Stimulated activated naive CD4-positive, alpha-beta T cell treated with Interleukin-2 at 50 U/mL for 16 hours (primary cell): ENCODE results near the gene RAD51B.

Experiments
- DNase-seq: peaks from one replicate; lab custom pipeline; 2025; lab: John Stamatoyannopoulos, UW

The RAD51B gene

DNA sequence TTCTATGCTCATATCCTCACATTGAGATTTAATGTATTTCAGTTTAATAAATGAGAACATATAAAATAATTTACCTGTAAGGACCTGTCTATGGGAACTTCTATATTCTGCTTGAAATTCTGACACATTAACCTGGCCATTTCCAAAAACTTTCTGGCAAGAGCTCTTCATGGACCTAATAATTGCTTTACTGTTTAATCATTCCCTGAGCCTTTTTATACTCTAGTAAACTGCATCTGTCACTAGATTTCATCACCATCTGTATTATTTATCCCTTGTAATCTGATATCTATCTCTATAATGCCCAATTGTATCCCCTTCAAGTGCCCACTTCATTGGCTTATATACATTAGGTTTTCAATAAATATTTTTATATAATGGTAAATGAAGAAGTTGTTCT lies 327.7 kb downstream of the RAD51B start:
- no peak for DNase-seq

DNA sequence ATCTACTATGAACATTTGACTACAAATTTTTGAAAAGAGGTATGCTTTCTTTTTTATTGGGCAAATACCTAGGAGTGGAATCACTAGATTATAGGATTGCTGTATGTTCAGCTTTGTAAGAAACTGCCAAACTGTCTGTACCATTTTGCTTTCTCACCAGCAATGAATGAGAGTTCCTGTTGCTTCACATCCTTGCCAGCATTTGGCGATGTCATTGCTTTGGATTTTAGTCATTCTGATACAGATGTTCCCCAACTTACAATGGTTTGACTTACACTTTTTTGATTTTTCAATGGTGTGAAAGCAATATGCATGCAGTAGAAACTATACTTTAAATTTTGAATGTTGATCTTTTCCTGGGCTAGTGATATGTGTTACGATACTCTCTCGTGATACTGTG lies 328.7 kb downstream of the RAD51B start:
- DNase-seq = no peak

DNA sequence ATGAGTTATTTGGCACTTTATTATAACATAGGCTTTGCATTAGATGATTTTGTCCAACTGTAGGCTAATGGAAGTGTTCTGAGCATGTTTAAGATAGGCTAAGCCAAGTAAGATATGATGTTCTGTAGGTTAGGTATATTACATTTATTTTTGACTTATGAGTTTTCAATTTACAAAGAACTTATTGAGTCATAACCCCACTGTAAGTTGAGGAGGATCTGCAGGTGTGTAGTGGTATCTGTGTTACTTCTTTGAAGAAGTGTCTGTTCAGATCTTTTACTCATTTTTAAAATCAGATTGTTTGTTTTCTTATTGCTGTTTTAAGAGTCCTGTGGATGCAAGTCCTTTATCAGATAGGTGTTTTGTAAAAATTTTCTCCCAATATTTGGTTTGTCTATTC lies 329.2 kb downstream of the RAD51B start:
- DNase-seq = no peak

DNA sequence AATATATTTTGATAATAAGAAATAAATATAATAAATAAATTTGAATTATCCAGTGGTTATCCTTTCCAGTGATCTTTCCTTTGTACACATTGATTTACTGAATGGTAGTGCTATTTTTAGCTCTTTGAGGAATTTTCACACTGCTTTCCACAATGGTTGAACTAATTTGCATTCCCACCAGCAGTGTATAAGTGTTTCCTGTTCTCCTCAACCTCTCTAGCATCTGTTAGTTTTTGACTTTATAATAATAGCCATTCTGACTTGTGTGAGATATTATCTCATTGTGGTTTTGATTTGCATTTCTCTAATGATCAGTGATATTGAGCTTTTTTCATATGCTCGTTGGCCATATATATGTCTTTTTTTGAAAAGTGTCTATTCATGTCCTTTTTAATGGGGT lies 333.7 kb downstream of the RAD51B start:
- DNase-seq = no peak

DNA sequence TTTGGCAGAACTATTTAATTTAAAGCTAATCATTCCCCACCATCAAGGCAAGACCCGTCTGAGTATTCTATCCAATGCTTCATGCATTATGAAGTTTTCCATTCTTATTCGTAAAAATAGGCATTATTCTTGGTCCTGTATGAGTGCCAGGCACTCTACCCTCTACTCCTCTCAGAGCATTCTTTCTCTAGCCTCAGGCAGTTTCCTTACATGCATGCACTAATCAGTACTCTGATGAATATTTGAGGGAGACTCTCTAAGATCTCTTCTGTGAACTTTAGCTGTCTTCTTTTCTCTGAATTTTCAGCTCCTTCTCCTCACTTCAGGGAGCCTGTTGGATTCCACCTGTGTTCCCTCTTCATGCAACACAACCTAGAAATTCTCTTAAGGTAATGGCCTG lies 334.7 kb downstream of the RAD51B start:
- no peak for DNase-seq

DNA sequence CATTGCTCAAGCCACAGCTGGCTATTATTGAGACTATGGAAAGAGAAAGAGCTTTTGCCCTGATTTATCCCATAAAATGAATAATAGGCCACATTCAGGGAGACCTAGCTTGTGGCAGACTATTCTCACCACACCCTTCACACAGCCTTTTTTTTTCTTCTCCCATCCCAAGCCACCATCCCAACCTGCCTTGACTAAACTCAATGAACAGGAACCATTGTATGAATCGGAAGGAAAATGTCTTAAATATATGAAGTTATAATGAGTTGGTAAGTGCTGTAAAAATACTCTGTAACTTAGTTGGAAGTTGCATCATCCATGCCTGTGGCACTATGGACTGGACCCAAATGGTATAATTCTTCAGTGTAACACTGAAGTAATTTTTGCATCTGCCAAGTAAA lies 338.4 kb downstream of the RAD51B start:
- no peak for DNase-seq

DNA sequence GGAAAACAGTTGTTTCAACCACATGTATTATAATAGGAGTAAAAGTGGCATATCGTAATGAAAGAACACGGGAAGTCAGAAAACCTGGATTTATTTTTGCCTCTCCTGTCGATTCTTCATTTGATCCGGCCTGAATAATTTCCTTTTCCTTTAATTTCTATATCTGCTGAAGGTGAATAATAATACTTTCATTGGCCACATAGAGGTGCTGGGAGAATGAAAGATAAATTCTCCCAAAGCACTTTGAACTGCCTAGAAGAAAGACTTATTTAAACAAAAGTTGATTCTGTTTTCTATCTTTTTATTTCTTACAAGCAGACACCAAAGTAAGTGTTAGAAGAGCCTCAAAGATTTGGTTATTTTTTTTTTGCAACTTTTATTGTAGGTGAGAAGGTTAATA lies 339.1 kb downstream of the RAD51B start:
- DNase-seq = no peak

DNA sequence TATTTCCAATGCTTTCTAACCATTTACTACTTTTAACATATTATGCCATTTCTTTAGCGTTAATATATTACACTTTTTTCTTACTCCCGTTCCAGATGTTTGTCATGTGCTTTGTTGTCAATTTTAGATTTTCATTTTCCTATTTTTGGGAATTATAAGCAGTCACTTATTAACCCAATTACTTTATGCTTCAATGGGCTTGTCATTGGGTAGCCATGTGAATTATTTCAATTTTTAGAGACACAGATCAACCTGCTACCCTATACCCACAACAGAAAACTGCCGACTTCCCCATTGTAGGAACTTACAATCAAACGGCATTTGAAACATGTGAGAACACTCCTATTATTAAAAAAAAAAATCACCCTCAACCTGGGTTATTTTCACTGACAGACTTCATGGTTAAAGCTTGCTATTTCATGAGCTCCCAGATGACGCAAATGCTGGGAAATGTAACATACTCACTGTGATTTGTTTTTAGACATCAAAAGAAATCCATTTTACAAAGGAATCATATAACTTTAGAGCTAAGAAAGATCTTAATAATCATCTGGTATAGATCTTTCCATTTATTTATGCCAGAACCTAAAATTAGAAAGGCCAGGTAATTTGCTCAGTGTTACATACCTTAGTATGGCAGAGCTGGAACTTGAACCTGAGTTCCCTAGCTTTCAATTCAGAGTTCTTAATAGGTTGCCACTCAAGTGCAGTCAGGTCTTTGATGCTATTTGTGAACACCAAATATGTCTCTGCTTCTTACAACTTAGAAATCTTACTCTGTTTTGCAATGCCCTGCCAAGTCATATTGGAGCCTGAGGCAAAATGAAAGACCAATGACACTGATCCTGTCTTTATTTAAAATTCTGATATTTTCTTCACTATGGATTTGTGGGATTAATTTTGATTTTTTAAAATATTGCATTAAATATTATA lies 340.4 kb downstream of the RAD51B start:
- no peak for DNase-seq

DNA sequence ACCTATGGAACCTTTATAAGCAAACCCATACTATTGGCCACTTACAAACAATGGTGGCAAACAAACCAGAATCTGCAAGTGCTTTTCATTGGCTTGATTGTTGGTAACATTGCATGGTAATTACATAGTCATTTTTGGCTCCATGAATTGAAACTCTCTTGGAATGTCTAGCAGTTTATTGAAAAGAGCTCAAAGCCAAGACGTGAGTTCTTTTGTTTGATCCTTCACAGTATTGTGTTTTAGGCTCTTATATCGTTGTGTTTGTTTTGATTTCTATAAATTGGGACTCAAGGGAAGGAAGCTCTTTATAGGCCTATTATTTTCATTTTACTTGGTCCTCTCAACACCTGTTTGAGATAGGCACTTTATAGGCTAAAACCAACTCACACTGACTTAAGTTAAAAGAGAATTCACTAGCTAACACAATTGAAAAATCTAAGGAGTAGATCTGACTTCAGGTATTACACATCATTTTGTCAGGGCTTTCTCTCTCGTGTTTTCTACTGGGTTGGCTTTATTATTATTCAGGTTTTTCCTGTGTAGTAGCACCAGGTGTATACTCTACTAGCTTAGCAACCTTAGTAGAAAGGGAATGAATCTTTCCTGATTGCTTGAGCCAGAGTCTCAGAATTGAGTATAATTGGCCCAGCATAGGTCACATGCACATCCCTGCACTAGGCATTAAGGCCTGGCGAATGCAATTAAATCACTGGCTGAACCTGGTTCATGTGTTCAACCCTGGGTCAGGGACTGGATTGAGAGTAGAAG lies 341.4 kb downstream of the RAD51B start:
- DNase-seq = no peak

DNA sequence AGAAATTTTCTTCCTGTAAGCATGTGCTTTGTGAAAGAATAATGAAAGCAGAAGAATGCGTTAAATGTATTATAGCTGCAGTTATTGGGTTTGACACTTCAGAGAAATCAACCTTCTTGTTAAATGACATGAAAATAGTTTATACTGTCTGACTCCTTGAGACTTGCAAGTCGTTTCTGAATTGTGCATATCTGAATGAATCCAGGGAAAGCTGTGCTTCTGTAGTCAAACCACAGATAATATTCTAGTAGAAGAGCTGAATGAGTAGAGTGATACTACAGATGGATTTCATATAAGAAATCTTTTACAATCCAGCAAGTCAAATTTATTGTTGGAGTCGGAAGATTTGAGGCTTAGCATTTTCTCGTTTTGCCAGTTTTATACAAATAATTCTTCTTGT lies 343.3 kb downstream of the RAD51B start:
- DNase-seq = no peak

DNA sequence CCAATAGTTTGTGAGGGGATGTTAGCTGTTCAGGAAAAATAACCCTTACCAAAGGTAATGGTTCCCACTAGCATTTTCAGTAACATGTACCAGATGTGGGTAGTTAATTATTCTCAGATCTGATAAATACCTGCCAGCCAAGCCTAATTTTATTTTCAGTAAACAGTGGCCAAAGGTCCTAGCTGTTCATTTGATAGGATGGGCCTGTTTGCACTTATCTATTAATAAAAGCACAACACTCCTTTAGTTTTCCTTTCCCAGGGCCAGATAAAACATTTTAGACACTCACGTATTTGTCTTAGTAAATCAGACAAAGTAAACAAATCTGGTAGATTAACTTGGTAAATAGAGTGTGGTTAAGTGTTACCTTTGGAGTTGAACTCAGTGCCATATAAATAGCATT lies 345.1 kb downstream of the RAD51B start:
- DNase-seq = no peak

DNA sequence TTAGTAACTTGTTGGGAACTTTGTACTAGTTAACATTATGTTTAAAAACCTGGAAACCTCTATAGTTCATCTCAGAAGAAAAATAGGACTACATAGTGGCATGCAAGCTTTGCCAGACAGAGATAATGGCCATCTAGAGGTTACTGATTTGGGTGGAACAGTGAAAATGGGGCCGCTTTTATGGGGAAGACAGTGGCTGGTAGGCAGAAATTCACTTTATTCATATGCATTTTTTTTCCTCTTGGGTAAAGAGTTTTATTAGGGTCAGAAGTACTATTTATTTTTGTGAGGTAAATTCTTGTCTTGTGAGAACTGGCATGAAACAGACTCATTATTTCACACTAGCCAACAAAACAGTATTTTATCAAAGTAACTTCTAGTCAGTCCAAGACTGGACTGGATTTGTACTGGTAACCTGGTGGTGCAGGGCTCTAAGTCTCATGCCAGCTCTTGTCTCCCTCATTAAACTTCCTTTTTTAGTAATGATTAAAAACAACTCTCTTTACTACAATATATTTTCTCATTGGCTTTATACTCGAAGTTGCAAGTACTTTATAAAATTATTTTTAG lies 345.8 kb downstream of the RAD51B start:
- DNase-seq = no peak

DNA sequence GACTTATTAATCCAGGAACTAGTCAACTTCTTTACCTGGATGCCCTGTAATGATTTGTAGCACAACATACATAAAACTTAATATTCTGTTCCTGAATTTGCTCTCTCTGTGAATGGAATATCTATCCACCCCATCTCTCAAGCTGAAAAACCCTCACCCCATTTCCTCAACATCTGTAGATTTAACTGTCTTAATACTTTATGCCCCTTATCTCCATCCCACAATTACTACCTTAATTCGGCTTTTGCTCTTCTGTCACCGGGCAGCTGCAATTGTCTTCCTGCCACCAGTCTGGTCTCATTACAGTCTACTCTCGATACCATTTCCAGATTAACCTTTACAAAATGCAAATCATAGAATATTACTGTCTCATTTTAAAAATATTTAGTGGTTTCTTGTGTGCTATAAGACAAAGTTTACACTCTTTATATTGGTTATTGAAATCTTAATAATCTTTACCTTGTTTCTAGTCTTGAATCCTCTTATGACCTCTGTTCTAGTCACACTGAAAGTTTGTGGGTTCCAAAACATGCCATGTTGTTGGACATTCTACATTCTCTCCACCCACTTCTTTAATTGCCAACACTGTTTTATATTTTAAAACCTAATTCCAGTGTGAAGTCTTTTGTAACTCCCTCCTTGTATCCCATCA lies 347.3 kb downstream of the RAD51B start:
- no peak for DNase-seq

DNA sequence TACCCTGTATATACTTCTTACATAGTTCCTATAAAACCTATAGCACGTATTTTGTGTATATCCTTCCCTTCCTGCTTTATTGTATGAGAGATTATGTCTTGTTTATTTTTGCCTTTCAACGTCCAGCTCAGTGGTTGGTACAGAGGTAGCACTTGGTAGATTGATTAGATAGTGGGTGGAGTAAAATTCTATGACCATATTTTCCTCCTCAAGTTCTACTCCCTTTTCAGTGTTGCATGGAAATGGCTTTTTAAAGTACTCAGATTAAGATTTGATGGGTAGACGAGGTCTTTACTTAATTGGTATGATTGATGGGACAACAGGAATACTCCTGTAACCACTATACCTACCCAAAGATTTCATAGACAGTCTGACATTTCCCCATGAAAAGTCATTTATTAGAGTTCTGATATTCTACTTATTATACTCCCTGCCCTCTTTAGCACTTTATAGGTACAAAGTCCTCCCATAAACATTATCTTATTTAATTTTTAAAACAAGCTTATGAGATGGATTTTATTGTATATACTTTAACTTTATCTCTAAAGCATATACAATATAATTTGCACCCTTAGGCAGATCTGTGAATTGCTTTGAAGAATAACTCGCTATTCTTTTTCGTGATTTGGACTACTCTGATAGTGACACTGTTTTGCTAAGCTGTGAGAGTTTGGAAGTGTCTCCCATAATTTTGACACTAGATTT lies 348.0 kb downstream of the RAD51B start:
- DNase-seq = no peak

DNA sequence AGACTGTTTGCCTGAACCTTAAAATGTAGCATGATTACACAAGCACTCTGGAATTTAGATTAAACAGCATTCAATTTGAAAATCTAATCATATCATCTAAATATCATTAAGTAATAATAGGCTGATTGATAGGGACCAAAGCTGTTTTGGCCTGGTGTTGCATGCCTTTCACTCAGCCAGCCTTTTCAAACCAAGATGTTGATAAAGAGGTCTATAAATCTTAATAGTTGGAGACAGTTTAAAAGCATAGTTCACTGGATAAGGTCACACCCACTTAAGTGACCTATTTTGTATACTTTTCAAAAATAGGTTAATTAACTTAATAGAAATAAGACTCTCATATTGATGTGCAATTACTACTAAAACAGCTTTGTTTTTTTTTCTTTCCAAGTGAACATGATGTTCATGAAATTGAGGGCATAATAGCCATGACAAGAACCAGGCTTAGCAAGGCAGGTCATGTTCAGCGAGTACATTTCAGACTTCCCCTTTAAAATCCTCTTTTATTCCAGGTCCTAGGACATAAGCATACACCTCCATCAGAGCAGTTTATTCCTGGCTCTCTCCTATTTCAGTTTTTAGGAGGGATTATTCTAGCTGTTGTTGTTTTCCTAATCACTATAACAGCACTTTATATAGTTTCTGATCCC lies 349.0 kb downstream of the RAD51B start:
- DNase-seq = no peak

DNA sequence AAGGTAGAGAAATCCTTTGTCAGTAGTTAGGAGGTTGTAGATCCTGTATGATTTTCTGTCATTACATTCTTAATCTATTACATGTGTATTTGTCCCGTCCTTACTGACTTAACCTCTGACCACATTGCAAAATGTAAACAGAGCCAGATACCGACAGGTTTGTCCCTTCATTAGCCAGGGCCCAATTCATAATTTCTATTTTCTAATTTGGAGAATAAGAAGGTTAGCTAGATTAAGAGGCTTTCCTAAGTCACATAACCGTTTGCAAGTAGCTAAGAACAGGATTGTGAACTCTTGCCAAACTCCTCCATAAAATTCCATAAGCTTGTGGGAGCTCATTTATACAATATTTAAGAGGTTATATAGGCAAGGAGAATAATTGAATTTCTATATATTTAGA lies 352.6 kb downstream of the RAD51B start:
- DNase-seq = no peak

DNA sequence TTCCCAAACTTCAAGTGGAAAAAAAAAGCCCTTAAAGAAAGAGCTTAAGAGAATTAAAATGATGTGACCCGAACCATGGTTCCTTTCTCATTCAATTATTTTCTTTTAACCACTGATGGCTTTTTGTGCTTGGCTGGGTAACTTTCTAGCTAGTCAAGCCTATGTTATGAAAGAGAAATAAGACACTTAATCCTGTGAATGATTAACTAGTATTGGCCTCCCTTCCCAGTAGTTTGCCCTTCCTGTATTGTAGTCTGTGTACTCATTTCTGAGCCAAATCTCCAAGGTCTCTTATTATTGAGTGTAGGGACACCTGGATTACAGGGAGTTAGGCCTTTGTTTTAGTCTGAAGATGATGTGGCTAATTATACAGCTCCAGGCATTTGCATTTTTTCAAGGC lies 353.0 kb downstream of the RAD51B start:
- DNase-seq = no peak

DNA sequence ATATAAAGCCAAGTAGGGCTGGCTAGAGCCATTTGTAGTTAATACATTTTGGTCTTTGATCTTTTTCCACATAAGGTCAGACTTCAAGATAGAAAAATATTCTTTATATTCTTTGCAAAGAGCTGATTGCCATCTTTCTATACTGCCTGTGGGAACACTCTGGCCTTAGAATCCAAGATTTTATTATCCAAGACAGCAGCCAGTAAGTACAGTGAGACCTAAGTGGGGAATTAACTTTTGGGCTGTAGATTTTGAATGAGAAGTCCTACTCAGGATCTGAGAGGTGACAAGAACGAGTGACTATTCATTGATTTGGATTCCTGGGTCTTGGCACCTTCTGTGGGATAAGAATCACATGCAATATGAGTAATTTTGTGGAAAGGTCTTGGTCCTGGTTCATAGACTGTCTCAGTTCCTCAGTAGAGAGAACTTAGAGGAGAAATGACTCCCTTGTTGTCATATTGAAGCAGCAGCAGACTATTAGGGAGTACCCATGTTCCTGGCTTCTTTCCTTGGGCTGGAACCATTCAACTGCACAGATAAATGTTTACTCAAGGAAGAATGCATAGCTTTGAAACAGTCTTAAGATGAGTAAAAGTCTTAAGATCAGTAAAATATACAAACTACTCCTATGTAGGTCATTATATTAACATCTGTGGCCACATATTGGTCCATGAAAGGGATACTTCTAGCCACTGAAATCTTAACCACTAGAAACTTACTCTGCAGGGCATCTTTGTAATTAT lies 353.8 kb downstream of the RAD51B start:
- no peak for DNase-seq

DNA sequence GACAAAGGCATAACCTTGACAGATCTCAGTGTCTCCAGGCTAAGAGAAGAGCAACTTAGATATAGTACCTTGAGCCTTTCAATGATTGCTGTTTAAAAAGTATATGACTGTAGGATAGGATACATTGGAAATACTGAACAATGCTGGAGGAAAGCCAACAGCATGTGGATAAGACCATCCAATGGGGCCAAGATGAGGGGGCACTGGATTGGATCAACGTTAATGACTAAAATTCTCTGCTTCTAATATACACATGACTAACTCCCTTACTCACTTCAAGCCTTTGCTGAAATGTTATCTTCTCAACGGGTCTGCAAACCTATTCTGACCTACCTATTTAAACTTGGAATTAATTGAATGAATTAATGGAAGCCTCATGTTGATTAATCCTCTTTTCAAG lies 354.9 kb downstream of the RAD51B start:
- no peak for DNase-seq

DNA sequence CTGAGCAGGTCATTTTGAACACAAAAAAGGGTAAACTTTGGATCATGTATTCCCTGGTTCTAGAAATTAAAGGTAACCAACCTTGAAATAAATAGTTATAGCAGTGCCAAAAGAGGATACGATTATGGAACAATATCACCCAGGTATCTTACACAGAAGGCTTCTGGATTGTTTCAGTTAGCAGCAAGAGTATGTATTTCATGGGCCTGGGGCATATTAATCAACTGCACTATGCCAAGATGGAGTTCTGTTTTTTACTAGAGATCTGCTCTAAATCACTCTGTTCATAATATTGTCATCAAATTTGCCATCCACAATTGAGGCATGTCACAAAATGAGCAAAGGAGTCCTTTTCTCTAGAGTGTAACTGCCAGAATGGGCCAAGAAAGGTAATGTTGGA lies 357.1 kb downstream of the RAD51B start:
- DNase-seq = no peak

DNA sequence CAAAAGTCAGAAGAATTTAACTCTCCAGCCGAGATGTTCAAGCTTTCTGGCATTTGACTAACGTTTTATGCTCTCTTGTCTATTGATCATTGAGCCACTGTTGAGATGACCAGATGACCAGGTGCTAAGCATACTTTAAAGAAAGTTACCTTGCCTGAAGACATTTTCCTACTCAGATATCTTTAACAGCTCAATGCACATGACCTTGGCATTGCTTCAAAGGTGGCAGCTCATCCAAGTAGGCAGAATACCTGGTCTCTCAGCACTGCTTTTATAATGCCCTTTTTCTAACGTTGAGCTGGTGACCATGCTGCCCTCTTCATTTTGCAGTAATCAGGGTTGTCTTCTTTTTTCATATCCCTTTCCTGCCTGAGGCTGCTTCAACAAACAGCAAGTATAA lies 358.1 kb downstream of the RAD51B start:
- DNase-seq = no peak
